ENCODE data around the gene ERICH2. TPM values are rescaled to one million over a fixed set of nuclear protein-coding genes. Genes with fewer than 3 reads are reported as not detected.

ERICH2 gene
- total RNA-seq, 4 donors from 2014 or later: not detected

DNA sequence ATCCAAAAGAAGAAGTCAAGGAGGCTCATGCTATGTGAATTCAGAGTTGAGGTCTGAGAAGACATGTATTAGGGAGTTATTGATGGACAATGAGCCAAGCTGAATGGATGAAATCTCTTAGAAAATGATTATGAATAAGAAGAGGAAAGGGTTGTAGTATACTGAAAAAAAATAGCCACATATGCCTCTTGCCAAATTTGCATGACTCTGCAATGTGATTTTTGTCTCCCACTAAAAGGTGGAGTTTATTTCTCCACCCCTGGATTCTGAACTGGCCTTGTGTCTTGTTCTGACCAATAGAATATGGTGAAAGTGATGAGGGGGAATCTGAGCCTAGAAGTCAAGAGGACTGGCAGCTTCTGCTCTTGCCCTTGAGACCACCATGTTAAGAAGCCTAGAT, 8.6 kb upstream of the ERICH2 start:
- H3K27ac ChIP-seq: no peak overlapping the region
- H3K4me3 ChIP-seq: no peak overlapping the region
- no peaks in the 10 kb centered on the region for H3K36me3 ChIP-seq
- no peaks in the 10 kb centered on the region for H3K9me3 ChIP-seq
- intact Hi-C loops (cut with DNase I): no loop called here
- no peak for TF ChIP-seq CTCF (IDR thresholded peaks at IDR 0.05)
- no peak for TF ChIP-seq POLR2A (IDR thresholded peaks at IDR 0.05)
- no peaks in the 10 kb centered on the region for H3K4me1 ChIP-seq
- H3K27me3 ChIP-seq: peaks cover 0 to 14% (median 0%) of the 10 kb centered on the region in 4 donors
- DNase-seq: no peak

- no peaks in the 10 kb centered on the region for H3K9me3 ChIP-seq
- peaks cover 0 to 4% (median 0%) of the 10 kb centered on the region in 3 donors for H3K4me1 ChIP-seq
- WGBS, 2 donors: 63 to 82% methylated on average over 7 of the region's 7 CpGs
- TF ChIP-seq CTCF (IDR thresholded peaks at IDR 0.05) (no peak), POLR2A (IDR thresholded peaks at IDR 0.05) (no peak)
- no peak for DNase-seq
- H3K27ac ChIP-seq: no peak overlapping the region
- no peaks in the 10 kb centered on the region for H3K36me3 ChIP-seq
- H3K27me3 ChIP-seq: peaks cover 0 to 14% (median 0%) of the 10 kb centered on the region in 4 donors
- no peak overlapping the region for H3K4me3 ChIP-seq
- intact Hi-C loops (cut with DNase I): no loop called here
Observed at GRCh38 chr2:170762760-170763159, 7.4 kb upstream of the ERICH2 start.

DNA sequence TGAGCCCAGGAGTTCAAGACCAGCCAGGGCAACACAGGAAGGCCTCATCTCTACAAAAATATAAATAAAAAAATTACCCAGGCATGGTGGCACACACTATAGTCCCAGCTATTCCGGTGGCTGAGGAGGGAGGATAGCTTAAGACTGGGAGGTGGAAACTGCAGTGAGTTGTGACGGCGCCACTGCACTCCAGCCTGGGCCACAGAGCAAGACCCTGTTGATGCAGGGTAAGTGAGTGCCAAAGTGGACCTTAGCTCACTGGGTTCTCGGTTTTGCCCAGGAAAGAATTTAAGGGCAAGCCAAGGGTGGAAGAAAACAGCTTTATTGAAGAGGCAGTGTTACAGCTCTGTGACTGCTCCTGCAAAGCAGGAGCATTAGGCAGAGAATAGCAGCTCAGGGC, 6.9 kb upstream of the ERICH2 start:
- Histone ChIP-seq H3K27me3 (peaks cover 0 to 14% (median 0%) of the 10 kb centered on the region in 4 donors), H3K27ac (no peak overlapping the region), H3K9me3 (no peaks in the 10 kb centered on the region), H3K4me3 (no peak overlapping the region), H3K36me3 (no peaks in the 10 kb centered on the region), H3K4me1 (peaks cover 0 to 4% (median 0%) of the 10 kb centered on the region in 3 donors)
- DNase-seq: no peak
- intact Hi-C loops (cut with DNase I): no loop called here
- 82 to 93% methylated on average over 4 of the region's 4 CpGs for WGBS, 2 donors
- no peak for TF ChIP-seq POLR2A (IDR thresholded peaks at IDR 0.05)
- TF ChIP-seq CTCF (IDR thresholded peaks at IDR 0.05): no peak

DNA sequence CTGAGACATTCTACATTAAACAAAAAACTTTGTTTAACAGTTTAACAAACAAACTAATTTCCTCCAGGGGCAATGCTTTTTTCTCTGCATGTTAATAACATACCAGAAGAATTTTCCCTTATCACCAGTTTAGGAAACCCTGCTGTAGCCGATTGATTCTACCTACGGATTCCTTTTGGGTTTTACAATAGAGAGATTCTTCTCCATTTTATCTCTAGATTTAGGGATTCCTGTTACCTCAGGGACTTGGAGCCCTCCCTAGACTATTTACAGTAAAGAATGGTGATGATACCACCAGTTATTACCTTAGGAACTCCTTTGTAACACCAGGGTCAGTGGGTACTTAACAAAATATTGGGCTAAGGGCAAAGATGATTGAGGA, 5.3 kb upstream of the ERICH2 start:
- Histone ChIP-seq H3K4me1 (peaks cover 0 to 8% (median 0%) of the 10 kb centered on the region in 3 donors), H3K4me3 (no peak overlapping the region), H3K9me3 (no peaks in the 10 kb centered on the region), H3K27ac (no peak overlapping the region), H3K36me3 (no peaks in the 10 kb centered on the region), H3K27me3 (peaks cover 0 to 29% (median 0%) of the 10 kb centered on the region in 4 donors)
- TF ChIP-seq CTCF (IDR thresholded peaks at IDR 0.05) (no peak), POLR2A (IDR thresholded peaks at IDR 0.05) (no peak)
- no peak for DNase-seq
- intact Hi-C loops (cut with DNase I): no loop called here
- WGBS, 2 donors: 46 to 61% methylated on average over 2 of the region's 2 CpGs

- WGBS, 2 donors: 20 to 23% methylated on average over 4 of the region's 4 CpGs
- no peak overlapping the region for H3K27ac ChIP-seq
Observed at GRCh38 chr2:170766693-170767092, 3.5 kb upstream of the ERICH2 start.

More at GRCh38 chr2:170766693-170767092, 3.5 kb upstream of the ERICH2 start:
- Histone ChIP-seq H3K4me3 (no peak overlapping the region), H3K9me3 (no peaks in the 10 kb centered on the region), H3K4me1 (peaks cover 3 to 26% (median 7%) of the 10 kb centered on the region in 3 donors), H3K27me3 (peaks cover 0 to 47% (median 0%) of the 10 kb centered on the region in 4 donors), H3K36me3 (no peaks in the 10 kb centered on the region)
- no peak for TF ChIP-seq CTCF (IDR thresholded peaks at IDR 0.05)
- TF ChIP-seq POLR2A (IDR thresholded peaks at IDR 0.05): no peak
- intact Hi-C loops (cut with DNase I): no loop called here
- DNase-seq: no peak

All from esophagus squamous epithelium (tissue), 5 donors.